Esophagus (tissue), 2 donors: ENCODE results near the gene TTC27. TPM values are rescaled to one million over a fixed set of nuclear protein-coding genes. Genes with fewer than 3 reads are reported as not detected.

Source experiments
- H3K27ac ChIP-seq, 2 donors: one replicate each; pipeline ENCODE4 v1.5.1; 2013; ENCODE audit warnings: low read depth in 2 of 2, mild to moderate bottlenecking in 2 of 2, inconsistent platforms in 1 of 2, low read length in 1 of 2, moderate library complexity in 1 of 2
- H3K27me3 ChIP-seq, 2 donors: one replicate each; pipeline ENCODE4 v1.6.1; 2013; ENCODE audit warnings: low read length in 2 of 2, control low read depth in 1 of 2, mild to moderate bottlenecking in 1 of 2; ENCODE audit not compliant: insufficient read depth in 2 of 2, control insufficient read depth in 1 of 2
- H3K36me3 ChIP-seq, 2 donors: one replicate each; pipeline ENCODE4 v1.6.1; 2013; ENCODE audit warnings: low read length in 1 of 2; ENCODE audit not compliant: control insufficient read depth in 2 of 2, insufficient read depth in 2 of 2
- H3K4me1 ChIP-seq, 2 donors: one replicate each; pipeline ENCODE4 v1.6.1; 2013; ENCODE audit warnings: low read length in 1 of 2; ENCODE audit not compliant: control insufficient read depth in 2 of 2, insufficient read depth in 2 of 2
- H3K4me3 ChIP-seq, 2 donors: one replicate each; pipeline ENCODE4 v1.5.1; 2013; ENCODE audit warnings: low read length in 2 of 2, mild to moderate bottlenecking in 2 of 2, low read depth in 1 of 2, moderate library complexity in 1 of 2
- H3K9me3 ChIP-seq, 2 donors: one replicate each; pipeline ENCODE4 v1.6.1; 2013; ENCODE audit warnings: mild to moderate bottlenecking in 2 of 2, low read depth in 1 of 2, low read length in 1 of 2, moderate library complexity in 1 of 2; ENCODE audit not compliant: control insufficient read depth in 2 of 2, insufficient read depth in 1 of 2
- WGBS, 2 donors: extraction: QIAGEN DNeasy Blood & Tissue Kit; methylation state at CpG; one replicate each; pipeline ENCODE4 v1.1.7; 2013; 5-methylcytosine and 5-hydroxymethylcytosine counted together
- polyA plus RNA-seq, 2 donors: library from polyadenylated mRNA; stranded (reverse); fragments of 200-250 nt; gene quantifications; one replicate each; pipeline ENCODE4 v1.2.3, GENCODE V29; 2013
- donor health status: healthy with polysubstance abuse.
- donor health status: Bipolar disorder and iron deficiency.

The TTC27 gene
- polyA plus RNA-seq, 2 donors, result 3.7 to 9.8 TPM

GRCh38 chr2:32663864-32664263 is 36.0 kb downstream of the TTC27 start:
- Histone ChIP-seq H3K36me3 (no peaks in the 10 kb centered on the region), H3K4me1 (no peaks in the 10 kb centered on the region), H3K9me3 (no peaks in the 10 kb centered on the region), H3K27ac (no peak overlapping the region), H3K4me3 (no peak overlapping the region), H3K27me3 (no peaks in the 10 kb centered on the region)
- WGBS, 2 donors, result 94 to 95% methylated on average over 8 of the region's 8 CpGs

GRCh38 chr2:32666704-32667103 is 38.9 kb downstream of the TTC27 start:
- H3K4me3 ChIP-seq, result no peak overlapping the region
- H3K27me3 ChIP-seq, result no peaks in the 10 kb centered on the region
- no peak overlapping the region for H3K27ac ChIP-seq
- no peaks in the 10 kb centered on the region for H3K4me1 ChIP-seq
- WGBS, 2 donors, result 96 to 100% methylated on average over 1 of the region's 1 CpG
- no peaks in the 10 kb centered on the region for H3K36me3 ChIP-seq
- no peaks in the 10 kb centered on the region for H3K9me3 ChIP-seq

GRCh38 chr2:32668254-32668653 is 40.4 kb downstream of the TTC27 start:
- no peaks in the 10 kb centered on the region for H3K9me3 ChIP-seq
- no peaks in the 10 kb centered on the region for H3K36me3 ChIP-seq
- H3K27ac ChIP-seq, result no peak overlapping the region
- H3K27me3 ChIP-seq, result no peaks in the 10 kb centered on the region
- H3K4me1 ChIP-seq, result no peaks in the 10 kb centered on the region
- H3K4me3 ChIP-seq, result no peak overlapping the region
- 86 to 94% methylated on average over 1 of the region's 1 CpG for WGBS, 2 donors

- Histone ChIP-seq H3K27ac (no peak overlapping the region), H3K27me3 (no peaks in the 10 kb centered on the region), H3K4me1 (no peaks in the 10 kb centered on the region), H3K4me3 (no peak overlapping the region), H3K9me3 (no peaks in the 10 kb centered on the region), H3K36me3 (peaks cover 0 to 2% of the 10 kb centered on the region in 2 donors)
- WGBS, 2 donors, result 79 to 93% methylated on average over 2 of the region's 2 CpGs
Measured at GRCh38 chr2:32671885-32672533, 44.2 kb downstream of the TTC27 start.

- no peaks in the 10 kb centered on the region for H3K36me3 ChIP-seq
- no peaks in the 10 kb centered on the region for H3K4me1 ChIP-seq
- no peak overlapping the region for H3K4me3 ChIP-seq
Measured at GRCh38 chr2:32678825-32679224, 51.0 kb downstream of the TTC27 start.

GRCh38 chr2:32680942-32681341 is 53.1 kb downstream of the TTC27 start:
- H3K36me3 ChIP-seq, result no peaks in the 10 kb centered on the region
- no peak overlapping the region for H3K4me3 ChIP-seq
- H3K27ac ChIP-seq, result no peak overlapping the region
- H3K9me3 ChIP-seq, result no peaks in the 10 kb centered on the region
- 52 to 59% methylated on average over 4 of the region's 4 CpGs for WGBS, 2 donors
- no peaks in the 10 kb centered on the region for H3K4me1 ChIP-seq
- no peaks in the 10 kb centered on the region for H3K27me3 ChIP-seq

More at GRCh38 chr2:32678825-32679224, 51.0 kb downstream of the TTC27 start:
- Histone ChIP-seq H3K27me3 (no peaks in the 10 kb centered on the region), H3K27ac (no peak overlapping the region), H3K9me3 (no peaks in the 10 kb centered on the region)

- 90 to 91% methylated on average over 5 of the region's 5 CpGs for WGBS, 2 donors
- H3K9me3 ChIP-seq, result no peaks in the 10 kb centered on the region
- H3K36me3 ChIP-seq, result peaks cover 0 to 3% of the 10 kb centered on the region in 2 donors
- no peaks in the 10 kb centered on the region for H3K27me3 ChIP-seq
- no peak overlapping the region for H3K4me3 ChIP-seq
- H3K27ac ChIP-seq, result no peak overlapping the region
- H3K4me1 ChIP-seq, result no peaks in the 10 kb centered on the region
Measured at GRCh38 chr2:32683520-32684086, 55.8 kb downstream of the TTC27 start.

GRCh38 chr2:32688541-32688940 is 60.7 kb downstream of the TTC27 start:
- Histone ChIP-seq H3K4me1 (no peaks in the 10 kb centered on the region), H3K9me3 (no peaks in the 10 kb centered on the region), H3K36me3 (peaks cover 0 to 3% of the 10 kb centered on the region in 2 donors), H3K27ac (no peak overlapping the region), H3K4me3 (no peak overlapping the region), H3K27me3 (no peaks in the 10 kb centered on the region)

- no peaks in the 10 kb centered on the region for H3K9me3 ChIP-seq
- no peaks in the 10 kb centered on the region for H3K4me1 ChIP-seq
- no peak overlapping the region for H3K4me3 ChIP-seq
- H3K27ac ChIP-seq, result no peak overlapping the region
- H3K36me3 ChIP-seq, result no peaks in the 10 kb centered on the region
- no peaks in the 10 kb centered on the region for H3K27me3 ChIP-seq
Measured at GRCh38 chr2:32691678-32692077, 63.8 kb downstream of the TTC27 start.

GRCh38 chr2:32696439-32696838 is 68.6 kb downstream of the TTC27 start:
- Histone ChIP-seq H3K4me3 (no peak overlapping the region), H3K4me1 (no peaks in the 10 kb centered on the region), H3K9me3 (no peaks in the 10 kb centered on the region), H3K36me3 (peaks cover 0 to 2% of the 10 kb centered on the region in 2 donors), H3K27me3 (no peaks in the 10 kb centered on the region), H3K27ac (no peak overlapping the region)
- 90 to 91% methylated on average over 4 of the region's 4 CpGs for WGBS, 2 donors
